Liver (tissue), 9 donors: Measurements from ENCODE around the gene TMEM232. TPM values are rescaled to one million over a fixed set of nuclear protein-coding genes. Genes with fewer than 3 reads are reported as not detected.

Source experiments
- DNase-seq: peaks from one replicate; pipeline ENCODE4 v3.0.0-alpha.2; 2017; ENCODE audit warnings: low spot score
- H3K27ac ChIP-seq, 2 donors: one replicate each; pipeline ENCODE4 v1.7.0; 2013; ENCODE audit warnings: inconsistent platforms in 2 of 2, low read length in 2 of 2, control low read depth in 1 of 2, low read depth in 1 of 2, mild to moderate bottlenecking in 1 of 2
- H3K27me3 ChIP-seq, 4 donors: one replicate each; pipeline versions ENCODE4 v1.6.1 to v1.7.0; 2013; ENCODE audit warnings: low read length in 3 of 4, inconsistent platforms in 1 of 4, mild to moderate bottlenecking in 1 of 4, moderate library complexity in 1 of 4; ENCODE audit not compliant: control insufficient read depth in 4 of 4, insufficient read depth in 4 of 4
- H3K36me3 ChIP-seq, 4 donors: one replicate each; pipeline versions ENCODE4 v1.6.1 to v1.7.0; 2013; ENCODE audit warnings: low read length in 3 of 4, mild to moderate bottlenecking in 3 of 4, low read depth in 1 of 4, moderate library complexity in 1 of 4; ENCODE audit not compliant: control insufficient read depth in 4 of 4, insufficient read depth in 3 of 4
- H3K4me1 ChIP-seq, 4 donors: one replicate each; pipeline versions ENCODE4 v1.6.1 to v1.7.0; 2013; ENCODE audit warnings: low read length in 3 of 4, mild to moderate bottlenecking in 3 of 4, moderate library complexity in 1 of 4; ENCODE audit not compliant: control insufficient read depth in 4 of 4, insufficient read depth in 4 of 4
- H3K4me3 ChIP-seq, 3 donors: one replicate each; pipeline versions ENCODE4 v1.6.1 to v1.7.0; 2013; ENCODE audit warnings: low read length in 3 of 3, control low read depth in 1 of 3, low read depth in 1 of 3, mild to moderate bottlenecking in 1 of 3
- H3K9ac ChIP-seq, 2 donors: one replicate each; pipeline ENCODE4 v1.7.0; 2013; ENCODE audit warnings: low read length in 2 of 2, mild to moderate bottlenecking in 2 of 2, moderate library complexity in 2 of 2, control low read depth in 1 of 2, low read depth in 1 of 2
- H3K9me3 ChIP-seq, 4 donors: one replicate each; pipeline versions ENCODE4 v1.6.1 to v1.7.0; 2013; ENCODE audit warnings: low read length in 3 of 4; ENCODE audit not compliant: control insufficient read depth in 4 of 4
- EGR1 ChIP-seq, 2 donors: IDR thresholded peaks; 2 replicates each; pipeline ENCODE4 v1.6.1; 2016 to 2018; ENCODE audit warnings: antibody characterized with exemption in 2 of 2, low read depth in 2 of 2
- FOXA1 ChIP-seq: IDR thresholded peaks from 2 replicates; pipeline ENCODE4 v1.6.1; 2016; ENCODE audit warnings: antibody characterized with exemption
- FOXA2 ChIP-seq: IDR thresholded peaks from 2 replicates; pipeline ENCODE4 v1.6.1; 2016; ENCODE audit warnings: antibody characterized with exemption
- GABPA ChIP-seq, 2 donors: IDR thresholded peaks in 1 of 2; conservative IDR thresholded peaks in 1 of 2; 2 replicates each; pipeline ENCODE4 v1.6.1; 2016; ENCODE audit warnings: antibody characterized with exemption in 2 of 2, mild to moderate bottlenecking in 1 of 2, moderate library complexity in 1 of 2
- HNF4G ChIP-seq: IDR thresholded peaks from 2 replicates; pipeline ENCODE4 v1.6.1; 2016; ENCODE audit warnings: antibody characterized with exemption
- JUND ChIP-seq, 2 donors: IDR thresholded peaks; 2 replicates each; pipeline ENCODE4 v1.6.1; 2016; ENCODE audit warnings: antibody characterized with exemption in 2 of 2
- MAX ChIP-seq: IDR thresholded peaks from 2 replicates; pipeline ENCODE4 v1.6.1; 2016; ENCODE audit warnings: antibody characterized with exemption
- NR2F2 ChIP-seq: IDR thresholded peaks from 2 replicates; pipeline ENCODE4 v1.6.1; 2016; ENCODE audit warnings: antibody characterized with exemption
- RAD21 ChIP-seq, 2 donors: IDR thresholded peaks; 2 replicates each; pipeline ENCODE4 v1.6.1; 2016; ENCODE audit warnings: antibody characterized with exemption in 2 of 2, mild to moderate bottlenecking in 2 of 2
- RXRA ChIP-seq, 2 donors: IDR thresholded peaks; 2 replicates each; pipeline ENCODE4 v1.6.1; 2017 to 2018; ENCODE audit warnings: antibody characterized with exemption in 2 of 2, mild to moderate bottlenecking in 1 of 2
- SP1 ChIP-seq: IDR thresholded peaks from 2 replicates; pipeline ENCODE4 v1.6.1; 2018; ENCODE audit warnings: antibody characterized with exemption, mild to moderate bottlenecking
- YY1 ChIP-seq: IDR thresholded peaks from 2 replicates; pipeline ENCODE4 v1.6.1; 2016; ENCODE audit warnings: antibody characterized with exemption, mild to moderate bottlenecking
- WGBS: extraction: QIAGEN DNeasy Blood & Tissue Kit; methylation state at CpG from one replicate; pipeline ENCODE4 v1.1.7; 2013; 5-methylcytosine and 5-hydroxymethylcytosine counted together
- polyA plus RNA-seq, 2 donors: library from polyadenylated mRNA; stranded (reverse) in 1 of 2; unstranded in 1 of 2; fragments of 200-250 nt in 1 of 2; fragments of >200 nt in 1 of 2; fragmentation: Nextera tagmentation in 1 of 2; extraction: Ambion mirVana in 1 of 2; gene quantifications; one replicate each; pipeline versions ENCODE4 v1.2.1 to v1.2.3, GENCODE V29; 2013 to 2015
- total RNA-seq, 2 donors: library from RNA; depleted of rRNA; stranded (reverse); fragments of >200 nt; gene quantifications; one replicate each; pipeline ENCODE4 v1.2.3, GENCODE V29; 2014
- TF ChIP-seq, protein P1 (sequence below): IDR thresholded peaks from 2 replicates; pipeline ENCODE4 v1.6.1; 2016; ENCODE audit warnings: antibody characterized with exemption
- TF ChIP-seq, protein P2 (sequence below): fragments of 150-350 bp; IDR thresholded peaks from 2 replicates; pipeline ENCODE4 v1.5.1; 2017; ENCODE audit warnings: improper control_type of control experiment, low read depth, low read length; ENCODE audit not compliant: missing input control
- donor health status: healthy.
- donor health status: healthy.
- donor health status: healthy.
- donor health status: healthy.
- donor health status: healthy.

TMEM232 gene
- total and polyA plus RNA-seq, 4 donors, result 0.39 to 2.5 (median 1.0) TPM

- 80% methylated on average over 1 of the region's 1 CpG for WGBS
Observed at GRCh38 chr5:110580625-110581024, 145.8 kb downstream of the TMEM232 start.

GRCh38 chr5:110572729-110573128 lies 153.7 kb downstream of the TMEM232 start:
- no peaks in the 10 kb centered on the region for H3K9me3 ChIP-seq
- no peaks in the 10 kb centered on the region for H3K36me3 ChIP-seq
- WGBS, result 90% methylated on average over 1 of the region's 1 CpG

More at GRCh38 chr5:110580625-110581024, 145.8 kb downstream of the TMEM232 start:
- H3K9ac ChIP-seq, result no peak overlapping the region
- H3K36me3 ChIP-seq, result no peaks in the 10 kb centered on the region
- no peak for TF ChIP-seq EGR1 (IDR thresholded peaks at IDR 0.05; ENCODE audit: low read depth in 2 of 2)
- no peak for TF ChIP-seq YY1
- no peak for TF ChIP-seq MAX
- TF ChIP-seq RXRA (IDR thresholded peaks at IDR 0.05), result no peak
- no peak for TF ChIP-seq NR2F2
- TF ChIP-seq SP1, result no peak
- TF ChIP-seq FOXA2, result no peak
- TF ChIP-seq GABPA (IDR thresholded peaks at IDR 0.05 in 1 of 2, conservative IDR thresholded peaks at IDR 0.05 in 1 of 2), result no peak
- TF ChIP-seq JUND (IDR thresholded peaks at IDR 0.05), result no peak
- TF ChIP-seq, protein P1, sequence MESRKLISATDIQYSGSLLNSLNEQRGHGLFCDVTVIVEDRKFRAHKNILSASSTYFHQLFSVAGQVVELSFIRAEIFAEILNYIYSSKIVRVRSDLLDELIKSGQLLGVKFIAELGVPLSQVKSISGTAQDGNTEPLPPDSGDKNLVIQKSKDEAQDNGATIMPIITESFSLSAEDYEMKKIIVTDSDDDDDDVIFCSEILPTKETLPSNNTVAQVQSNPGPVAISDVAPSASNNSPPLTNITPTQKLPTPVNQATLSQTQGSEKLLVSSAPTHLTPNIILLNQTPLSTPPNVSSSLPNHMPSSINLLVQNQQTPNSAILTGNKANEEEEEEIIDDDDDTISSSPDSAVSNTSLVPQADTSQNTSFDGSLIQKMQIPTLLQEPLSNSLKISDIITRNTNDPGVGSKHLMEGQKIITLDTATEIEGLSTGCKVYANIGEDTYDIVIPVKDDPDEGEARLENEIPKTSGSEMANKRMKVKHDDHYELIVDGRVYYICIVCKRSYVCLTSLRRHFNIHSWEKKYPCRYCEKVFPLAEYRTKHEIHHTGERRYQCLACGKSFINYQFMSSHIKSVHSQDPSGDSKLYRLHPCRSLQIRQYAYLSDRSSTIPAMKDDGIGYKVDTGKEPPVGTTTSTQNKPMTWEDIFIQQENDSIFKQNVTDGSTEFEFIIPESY, result no peak
- TF ChIP-seq FOXA1, result no peak
- TF ChIP-seq, protein P2, sequence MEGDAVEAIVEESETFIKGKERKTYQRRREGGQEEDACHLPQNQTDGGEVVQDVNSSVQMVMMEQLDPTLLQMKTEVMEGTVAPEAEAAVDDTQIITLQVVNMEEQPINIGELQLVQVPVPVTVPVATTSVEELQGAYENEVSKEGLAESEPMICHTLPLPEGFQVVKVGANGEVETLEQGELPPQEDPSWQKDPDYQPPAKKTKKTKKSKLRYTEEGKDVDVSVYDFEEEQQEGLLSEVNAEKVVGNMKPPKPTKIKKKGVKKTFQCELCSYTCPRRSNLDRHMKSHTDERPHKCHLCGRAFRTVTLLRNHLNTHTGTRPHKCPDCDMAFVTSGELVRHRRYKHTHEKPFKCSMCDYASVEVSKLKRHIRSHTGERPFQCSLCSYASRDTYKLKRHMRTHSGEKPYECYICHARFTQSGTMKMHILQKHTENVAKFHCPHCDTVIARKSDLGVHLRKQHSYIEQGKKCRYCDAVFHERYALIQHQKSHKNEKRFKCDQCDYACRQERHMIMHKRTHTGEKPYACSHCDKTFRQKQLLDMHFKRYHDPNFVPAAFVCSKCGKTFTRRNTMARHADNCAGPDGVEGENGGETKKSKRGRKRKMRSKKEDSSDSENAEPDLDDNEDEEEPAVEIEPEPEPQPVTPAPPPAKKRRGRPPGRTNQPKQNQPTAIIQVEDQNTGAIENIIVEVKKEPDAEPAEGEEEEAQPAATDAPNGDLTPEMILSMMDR, result no peak
- no peak overlapping the region for H3K4me3 ChIP-seq
- H3K9me3 ChIP-seq, result peaks cover 0 to 4% (median 1%) of the 10 kb centered on the region in 4 donors
- H3K27me3 ChIP-seq, result no peaks in the 10 kb centered on the region
- no peaks in the 10 kb centered on the region for H3K4me1 ChIP-seq
- no peak for DNase-seq
- no peak overlapping the region for H3K27ac ChIP-seq

More at GRCh38 chr5:110572729-110573128, 153.7 kb downstream of the TMEM232 start:
- Histone ChIP-seq H3K27me3 (no peaks in the 10 kb centered on the region), H3K9ac (no peak overlapping the region), H3K4me3 (no peak overlapping the region), H3K27ac (no peak overlapping the region), H3K4me1 (no peaks in the 10 kb centered on the region)
- TF ChIP-seq, protein P1, result no peak
- TF ChIP-seq RAD21 (IDR thresholded peaks at IDR 0.05), result no peak
- TF ChIP-seq FOXA1, result no peak
- no peak for TF ChIP-seq HNF4G
- TF ChIP-seq NR2F2, result no peak
- no peak for TF ChIP-seq FOXA2
- no peak for TF ChIP-seq EGR1 (IDR thresholded peaks at IDR 0.05; ENCODE audit: low read depth in 2 of 2)
- no peak for TF ChIP-seq SP1
- no peak for TF ChIP-seq MAX
- DNase-seq, result no peak
